ENCODE measurements around the gene ATP5ME.
"Not testable (repeated sequence)": the region's sequence is repeated elsewhere in the genome, so short reads cannot be mapped to it uniquely, and the experiment has no call there.

DNA sequence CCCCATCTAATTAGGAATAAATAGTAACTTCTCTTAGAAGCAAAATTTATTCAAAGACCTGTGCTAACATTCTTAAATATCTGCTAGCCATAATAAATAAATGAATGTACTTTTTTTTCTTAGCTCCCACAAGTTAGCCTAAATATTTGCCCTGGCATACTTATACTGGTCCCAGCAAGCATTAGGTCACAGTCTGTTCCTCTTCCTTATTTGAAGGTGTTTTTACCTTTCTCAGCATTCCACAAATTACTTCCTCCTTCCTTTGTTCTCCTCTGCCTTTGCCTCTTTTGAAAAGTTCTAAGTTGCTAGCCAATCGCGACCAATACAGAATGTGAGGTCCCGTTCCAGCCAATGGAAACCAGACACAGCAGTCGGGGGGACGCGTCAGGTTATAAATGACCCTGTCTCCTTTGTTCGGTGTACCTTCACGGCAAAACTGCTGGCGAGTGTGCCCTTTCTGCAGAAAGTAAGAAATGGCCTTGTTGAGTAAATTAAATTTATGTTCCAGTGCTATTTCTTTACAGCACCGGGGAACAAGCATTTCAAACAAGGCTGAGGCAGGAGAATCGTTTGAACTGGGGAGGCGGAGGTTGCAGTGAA lies 20.4 kb upstream of the ATP5ME start:
- not testable (repeated sequence) for TF ChIP-seq CTCF (IDR thresholded peaks at IDR 0.05; ENCODE audit: low read length); EZH2 (IDR thresholded peaks at IDR 0.05; ENCODE audit: borderline replicate concordance, low read length)

Data from OCI-LY1 (cell line).